Astrocyte of the cerebellum (primary cell): Measurements from ENCODE around the gene CEP135.

Experiments used
- DNase-seq: peaks from one replicate; pipeline ENCODE4 v3.0.0-alpha.2; 2011; ENCODE audit warnings: low read depth
- H3K4me3 ChIP-seq: 2 replicates; pipeline ENCODE4 v1.5.1; 2011; ENCODE audit warnings: mild to moderate bottlenecking, low read depth, low read length, moderate library complexity
- CTCF ChIP-seq: IDR thresholded peaks from 2 replicates; pipeline ENCODE4 v1.5.1; 2012; ENCODE audit warnings: low read length, low read depth, moderate library complexity, mild to moderate bottlenecking; ENCODE audit errors: missing control alignments
- in situ Hi-C: cut with HindIII; loops from 2 replicates; pipeline ENCODE4 v1.10.0; 2017; ENCODE audit warnings: low sequenced_read_pairs

Gene CEP135

DNA sequence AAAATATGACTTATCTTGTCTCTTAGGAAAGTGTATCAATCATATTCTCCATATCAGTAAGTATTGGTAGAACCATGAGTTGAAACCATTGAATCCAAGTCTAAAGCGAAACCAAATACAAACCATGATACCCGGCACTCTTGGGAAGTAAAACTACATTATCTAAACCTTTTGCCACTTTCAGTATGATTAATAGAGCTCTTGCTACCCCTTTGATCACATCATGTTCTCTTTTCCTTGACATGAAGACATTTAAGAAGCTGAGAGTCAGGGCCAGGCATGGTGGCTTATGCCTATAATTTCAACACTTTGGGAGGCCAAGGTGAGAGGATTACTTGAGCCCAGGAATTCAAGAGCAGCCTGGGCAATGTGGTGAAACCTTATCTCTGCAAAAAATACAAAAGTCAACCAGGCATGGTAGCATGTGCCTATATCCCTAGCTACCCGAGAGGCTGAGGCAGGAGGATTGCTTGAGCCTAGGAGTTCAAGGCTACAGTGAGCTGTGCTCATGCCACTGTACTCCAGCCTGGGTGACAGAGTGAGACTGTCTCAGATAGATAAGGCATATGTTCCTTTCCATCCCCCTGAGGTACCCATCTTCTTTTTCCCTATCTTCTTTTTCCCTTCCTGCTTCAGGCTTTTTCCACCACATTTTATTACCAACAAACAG lies 45.4 kb downstream of the CEP135 start:
- in situ Hi-C loops: no loop called here
- no peak for TF ChIP-seq CTCF
- no peak for DNase-seq

GRCh38 chr4:55996646-55997045 lies 47.9 kb downstream of the CEP135 start:
- in situ Hi-C loops: no loop called here
- no peak overlapping the region for H3K4me3 ChIP-seq
- DNase-seq: no peak
- TF ChIP-seq CTCF: no peak

More for the DNA sequence above, 45.4 kb downstream of the CEP135 start:
- no peak overlapping the region for H3K4me3 ChIP-seq

- in situ Hi-C loops: no loop called here
- no peak overlapping the region for H3K4me3 ChIP-seq
- DNase-seq: no peak
- no peak for TF ChIP-seq CTCF
These were observed 54.9 kb downstream of the CEP135 start for GRCh38 chr4:56003606-56004005.

DNA sequence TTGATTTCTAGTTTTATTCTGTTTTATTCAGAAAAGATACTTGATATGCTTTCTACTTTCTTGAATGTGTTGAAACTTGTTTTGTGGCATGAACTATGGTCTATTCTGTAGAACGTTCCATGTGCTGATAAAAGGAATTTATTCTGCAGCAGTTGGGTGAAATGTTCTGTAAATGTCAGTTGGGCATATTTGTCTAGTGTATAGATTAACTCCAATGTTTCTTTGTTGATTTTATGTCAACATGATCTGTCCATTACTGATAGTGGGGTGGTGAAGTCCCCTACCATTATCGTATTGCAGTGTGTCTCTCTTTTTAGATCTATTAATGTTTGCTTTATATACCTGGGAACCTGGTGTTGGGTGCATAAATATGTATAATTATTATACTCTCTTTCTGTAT lies 55.5 kb downstream of the CEP135 start:
- TF ChIP-seq CTCF: no peak
- DNase-seq: no peak
- H3K4me3 ChIP-seq: no peak overlapping the region
- in situ Hi-C loops: no loop called here

- TF ChIP-seq CTCF: no peak
- no peak overlapping the region for H3K4me3 ChIP-seq
- DNase-seq: no peak
- in situ Hi-C loops: no loop called here
These were observed 58.4 kb downstream of the CEP135 start for GRCh38 chr4:56007154-56007553.

GRCh38 chr4:56008206-56008605 lies 59.5 kb downstream of the CEP135 start:
- no peak for TF ChIP-seq CTCF
- in situ Hi-C loops: no loop called here
- H3K4me3 ChIP-seq: no peak overlapping the region
- no peak for DNase-seq

DNA sequence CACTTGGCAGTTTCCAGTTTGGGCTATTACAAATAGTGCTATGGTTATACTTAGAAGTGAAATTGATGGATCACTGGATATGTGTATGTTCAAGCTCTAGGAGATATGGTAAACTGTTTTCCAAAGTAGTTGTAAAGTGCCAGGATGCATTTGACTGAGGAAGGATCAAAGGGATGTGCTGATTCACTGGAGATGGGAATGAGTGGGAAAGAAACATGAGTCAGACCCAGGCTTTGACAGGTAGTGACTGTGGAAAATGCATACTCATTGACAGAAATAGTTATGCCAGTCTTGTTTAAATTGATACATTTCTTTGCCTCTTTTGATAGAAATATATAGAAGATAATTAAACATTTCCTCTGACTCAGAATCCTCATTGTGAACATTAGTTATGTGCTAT lies 77.9 kb downstream of the CEP135 start:
- in situ Hi-C loops: no loop called here
- H3K4me3 ChIP-seq: no peak overlapping the region
- DNase-seq: no peak
- TF ChIP-seq CTCF: no peak
